Subcutaneous abdominal adipose tissue (tissue), 5 donors: ENCODE data around the gene PIEZO2.
A peak's percentile ranks its signal among the peaks of the same experiment; 100 is the strongest.
"Not testable (repeated sequence)": the region's sequence is repeated elsewhere in the genome, so short reads cannot be mapped to it uniquely, and the experiment has no call there.

Experiments used
- H3K27ac ChIP-seq: one replicate; pipeline ENCODE4 v1.7.0; 2013; ENCODE audit warnings: low read depth, mild to moderate bottlenecking, inconsistent platforms, low read length, moderate library complexity
- H3K27me3 ChIP-seq, 5 donors: one replicate each; pipeline ENCODE4 v1.7.0; 2013; ENCODE audit warnings: low read length in 5 of 5, inconsistent platforms in 1 of 5; ENCODE audit not compliant: control insufficient read depth in 5 of 5, insufficient read depth in 4 of 5
- H3K36me3 ChIP-seq, 5 donors: one replicate each; pipeline ENCODE4 v1.7.0; 2013; ENCODE audit warnings: low read length in 5 of 5; ENCODE audit not compliant: control insufficient read depth in 5 of 5, insufficient read depth in 5 of 5
- H3K4me1 ChIP-seq, 5 donors: one replicate each; pipeline ENCODE4 v1.7.0; 2013; ENCODE audit warnings: low read length in 5 of 5, mild to moderate bottlenecking in 3 of 5, moderate library complexity in 1 of 5; ENCODE audit not compliant: control insufficient read depth in 5 of 5, insufficient read depth in 5 of 5
- H3K4me3 ChIP-seq, 5 donors: one replicate each; pipeline ENCODE4 v1.7.0; 2013; ENCODE audit warnings: low read length in 5 of 5, low read depth in 1 of 5
- H3K9ac ChIP-seq, 5 donors: one replicate each; pipeline ENCODE4 v1.7.0; 2013; ENCODE audit warnings: low read length in 5 of 5, mild to moderate bottlenecking in 4 of 5, moderate library complexity in 3 of 5
- H3K9me3 ChIP-seq, 5 donors: one replicate each; pipeline ENCODE4 v1.7.0; 2013; ENCODE audit warnings: low read length in 5 of 5; ENCODE audit not compliant: control insufficient read depth in 5 of 5
- donor health status: healthy.
- donor health status: healthy.
- donor health status: healthy.
- donor health status: healthy.
- donor health status: healthy.

PIEZO2 gene

DNA sequence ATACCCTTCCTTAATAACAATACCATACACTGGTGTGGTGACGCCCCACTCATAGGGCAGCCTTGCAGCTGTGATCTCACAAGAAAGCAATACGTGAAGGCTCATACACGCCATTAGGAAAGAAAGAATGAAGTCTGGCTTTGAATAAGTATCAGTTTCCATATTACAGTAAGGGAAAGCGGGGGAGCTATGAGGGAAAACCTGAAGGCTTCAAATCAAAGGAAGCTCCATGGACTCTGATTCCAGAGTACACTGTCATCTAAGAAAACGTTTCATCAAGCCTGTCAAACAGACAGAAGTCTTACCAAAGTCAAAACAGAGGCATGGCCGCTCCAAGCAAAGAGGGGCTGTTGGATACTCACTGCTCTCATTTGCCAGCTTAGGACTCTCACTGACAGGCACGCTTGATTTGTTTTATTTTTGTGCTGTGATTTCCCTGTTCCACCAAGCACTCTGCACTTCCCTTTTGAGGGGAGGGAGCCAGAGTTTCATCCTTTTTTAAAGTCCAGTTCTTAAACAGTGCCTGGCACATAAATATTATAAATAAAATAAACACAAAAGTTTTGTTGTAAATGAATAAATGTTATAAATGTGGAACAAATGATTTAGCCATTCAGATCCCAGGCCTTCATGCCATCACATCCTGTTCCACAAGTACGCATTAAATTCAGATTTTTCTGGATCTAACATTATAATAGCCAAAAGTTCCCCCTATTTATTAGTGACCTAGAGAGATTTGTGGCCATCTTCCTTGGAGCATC, 221.2 kb downstream of the PIEZO2 start:
- H3K9me3 ChIP-seq, result no peaks in the 10 kb centered on the region
- no peak overlapping the region for H3K4me3 ChIP-seq
- H3K9ac ChIP-seq, result no peak overlapping the region
- no peaks in the 10 kb centered on the region for H3K36me3 ChIP-seq
- peak overlapping the region; percentile 31 for H3K27ac ChIP-seq
- peaks cover 0 to 19% (median 16%) of the 10 kb centered on the region in 5 donors for H3K4me1 ChIP-seq
- H3K27me3 ChIP-seq, result peaks cover 0 to 3% (median 0%) of the 10 kb centered on the region in 5 donors

DNA sequence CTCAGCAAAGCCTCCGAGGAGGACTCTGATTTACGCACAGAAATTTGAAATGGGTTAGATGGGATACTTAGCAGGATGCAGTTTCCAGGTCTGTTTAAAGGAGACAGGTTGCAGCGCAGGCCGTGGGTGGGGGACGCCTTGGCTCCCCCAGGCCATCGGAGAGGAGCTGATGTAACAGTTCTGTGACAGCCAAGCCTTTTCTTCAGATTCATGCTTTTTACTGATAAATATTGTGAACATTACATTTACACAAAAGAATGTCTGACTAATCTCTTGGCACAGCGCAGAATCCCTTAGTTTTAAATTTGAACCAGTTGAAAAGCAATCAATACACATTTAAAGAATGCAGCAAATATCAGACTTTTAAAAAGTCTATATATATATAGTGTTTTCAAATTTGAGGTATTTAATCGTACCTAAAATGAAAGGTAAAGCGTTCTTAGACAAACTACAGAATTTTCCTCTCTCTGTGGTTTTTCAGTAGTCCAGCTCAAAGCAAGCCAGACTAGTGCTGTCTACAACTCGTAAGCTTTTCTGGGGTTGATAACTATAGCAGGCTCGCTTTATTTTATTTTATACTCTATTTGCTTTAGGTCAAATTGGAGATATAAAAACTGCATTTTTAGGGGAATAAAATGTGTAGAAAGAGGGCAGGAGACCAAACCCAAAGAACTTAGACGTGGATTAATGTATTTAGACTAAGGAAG, 221.9 kb downstream of the PIEZO2 start:
- Histone ChIP-seq H3K36me3 (no peaks in the 10 kb centered on the region), H3K9me3 (no peaks in the 10 kb centered on the region), H3K4me3 (peak overlapping the region in 1 of 5 donors; percentile 46), H3K4me1 (peaks cover 0 to 19% (median 16%) of the 10 kb centered on the region in 5 donors), H3K27me3 (peaks cover 0 to 3% (median 0%) of the 10 kb centered on the region in 5 donors), H3K27ac (peak overlapping the region; percentile 31), H3K9ac (no peak overlapping the region)

DNA sequence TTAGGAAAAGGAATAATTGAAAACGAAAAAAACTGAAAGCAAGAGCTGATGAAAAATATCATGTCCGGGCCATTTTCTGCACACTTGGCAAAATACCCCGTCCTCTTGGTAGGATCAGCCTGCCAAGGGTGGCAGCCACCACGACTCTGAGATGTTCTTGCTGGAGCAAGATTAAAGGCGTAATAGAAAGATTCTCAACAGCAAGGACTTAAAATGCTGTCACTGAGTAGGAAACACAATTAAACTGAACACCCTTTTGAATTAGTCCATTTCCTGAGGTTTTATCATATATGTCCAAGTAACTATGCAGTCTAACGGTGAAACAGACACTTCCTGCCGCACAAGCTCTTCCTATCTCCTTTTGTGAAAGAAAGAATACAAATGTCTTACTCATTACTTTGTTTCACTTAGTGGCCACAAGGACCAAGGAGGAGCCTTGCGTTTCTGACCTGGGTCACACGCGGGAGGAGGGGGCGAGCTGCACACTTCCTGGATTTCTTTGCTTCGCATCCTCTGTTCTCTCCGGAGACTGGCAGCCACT, 222.7 kb downstream of the PIEZO2 start:
- H3K4me1 ChIP-seq, result peaks cover 0 to 19% (median 16%) of the 10 kb centered on the region in 5 donors
- no peak overlapping the region for H3K9ac ChIP-seq
- no peaks in the 10 kb centered on the region for H3K9me3 ChIP-seq
- H3K27ac ChIP-seq, result peak overlapping the region; percentile 24
- no peaks in the 10 kb centered on the region for H3K36me3 ChIP-seq
- peaks cover 0 to 3% (median 0%) of the 10 kb centered on the region in 5 donors for H3K27me3 ChIP-seq
- H3K4me3 ChIP-seq, result peak overlapping the region in 3 of 5 donors; percentile 31 to 46 (median 42)

DNA sequence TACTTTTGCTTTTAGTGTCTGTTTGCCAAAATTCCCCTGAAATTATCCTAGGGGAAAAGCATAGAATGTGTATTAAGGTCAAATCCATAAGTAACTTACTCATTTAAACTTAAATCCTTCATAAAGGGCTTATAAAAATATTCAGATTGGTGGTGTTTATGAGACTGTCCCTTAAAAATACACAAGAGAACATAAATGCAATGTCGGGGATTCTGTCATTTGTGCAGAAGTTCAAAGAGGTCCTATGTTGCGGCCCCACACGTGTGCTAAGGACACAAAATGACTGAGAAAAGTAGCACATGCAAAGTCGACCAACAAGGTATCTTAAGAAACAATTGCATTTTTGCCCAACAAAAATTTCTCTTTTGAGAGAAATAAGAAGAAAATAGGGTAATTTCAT, 225.1 kb downstream of the PIEZO2 start:
- no peaks in the 10 kb centered on the region for H3K9me3 ChIP-seq
- peaks cover 0 to 3% (median 0%) of the 10 kb centered on the region in 5 donors for H3K27me3 ChIP-seq
- no peak overlapping the region for H3K27ac ChIP-seq
- no peaks in the 10 kb centered on the region for H3K36me3 ChIP-seq
- peaks cover 0 to 19% (median 16%) of the 10 kb centered on the region in 5 donors for H3K4me1 ChIP-seq
- no peak overlapping the region for H3K4me3 ChIP-seq
- H3K9ac ChIP-seq, result no peak overlapping the region

DNA sequence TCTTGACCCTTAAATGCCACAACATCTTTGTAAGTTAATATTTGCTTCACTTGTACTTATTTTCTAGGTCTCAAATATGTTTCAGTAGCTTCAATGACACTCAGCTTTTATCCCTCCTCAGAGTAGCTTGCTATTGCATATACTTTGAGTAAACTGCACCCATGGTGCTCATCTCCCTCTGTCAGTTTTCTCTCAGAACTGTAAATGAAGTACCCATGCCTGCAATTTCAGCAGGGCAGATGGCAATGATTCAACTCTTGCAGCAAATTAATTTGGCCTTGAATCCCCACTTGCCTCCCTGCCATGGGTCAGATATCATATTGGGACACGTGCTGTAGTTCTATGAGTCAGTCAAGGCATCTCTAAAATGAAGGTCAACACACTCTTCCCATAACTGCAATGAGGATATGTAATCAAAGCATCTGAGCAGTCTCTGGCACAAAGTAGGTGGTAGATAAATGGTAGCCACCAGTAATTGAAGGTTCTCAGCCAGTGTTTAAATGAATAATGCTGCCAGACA, 225.8 kb downstream of the PIEZO2 start:
- no peak overlapping the region for H3K9ac ChIP-seq
- no peak overlapping the region for H3K4me3 ChIP-seq
- peaks cover 0 to 3% (median 0%) of the 10 kb centered on the region in 5 donors for H3K27me3 ChIP-seq
- peaks cover 0 to 19% (median 16%) of the 10 kb centered on the region in 5 donors for H3K4me1 ChIP-seq
- H3K27ac ChIP-seq, result no peak overlapping the region
- no peaks in the 10 kb centered on the region for H3K36me3 ChIP-seq
- no peaks in the 10 kb centered on the region for H3K9me3 ChIP-seq

GRCh38 chr18:10923141-10923540, 226.2 kb downstream of the PIEZO2 start:
- Histone ChIP-seq H3K9ac (no peak overlapping the region), H3K9me3 (no peaks in the 10 kb centered on the region), H3K27ac (no peak overlapping the region), H3K27me3 (peaks cover 0 to 3% (median 0%) of the 10 kb centered on the region in 5 donors), H3K36me3 (no peaks in the 10 kb centered on the region), H3K4me3 (no peak overlapping the region), H3K4me1 (peaks cover 0 to 19% (median 16%) of the 10 kb centered on the region in 5 donors)

- peaks cover 0 to 19% (median 16%) of the 10 kb centered on the region in 5 donors for H3K4me1 ChIP-seq
- H3K27me3 ChIP-seq, H3K4me3 ChIP-seq, H3K9me3 ChIP-seq, H3K36me3 ChIP-seq, H3K9ac ChIP-seq, H3K27ac ChIP-seq: not testable (repeated sequence)
Observed at GRCh38 chr18:10922712-10923111, 226.7 kb downstream of the PIEZO2 start.

DNA sequence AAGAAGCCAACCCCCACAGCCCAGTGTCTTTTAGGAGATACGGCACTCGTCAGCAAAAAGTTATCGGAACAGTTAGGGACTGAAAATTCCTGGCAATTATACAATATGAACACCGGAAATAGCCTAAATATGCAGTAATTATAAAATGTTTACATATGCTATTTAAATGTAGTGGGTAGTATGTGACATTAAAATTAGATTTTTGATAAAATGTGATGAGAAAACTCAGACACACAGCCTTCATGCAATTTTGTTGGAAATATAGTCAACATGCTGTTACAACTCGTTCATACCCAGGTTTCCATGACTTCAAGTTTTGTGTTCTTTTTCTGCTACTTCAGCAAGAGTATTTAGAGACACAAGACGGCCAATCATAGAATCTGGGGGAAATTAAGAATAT, 229.1 kb downstream of the PIEZO2 start:
- H3K4me3 ChIP-seq, H3K9ac ChIP-seq, H3K9me3 ChIP-seq, H3K27ac ChIP-seq, H3K27me3 ChIP-seq, H3K36me3 ChIP-seq, H3K4me1 ChIP-seq: not testable (repeated sequence)

- no peaks in the 10 kb centered on the region for H3K4me1 ChIP-seq
- no peak overlapping the region for H3K4me3 ChIP-seq
- H3K27ac ChIP-seq, result no peak overlapping the region
- no peaks in the 10 kb centered on the region for H3K9me3 ChIP-seq
- no peaks in the 10 kb centered on the region for H3K27me3 ChIP-seq
- H3K9ac ChIP-seq, result no peak overlapping the region
- no peaks in the 10 kb centered on the region for H3K36me3 ChIP-seq
Observed at GRCh38 chr18:10919851-10920250, 229.5 kb downstream of the PIEZO2 start.

- H3K27ac ChIP-seq, result no peak overlapping the region
- peaks cover 0 to 6% (median 0%) of the 10 kb centered on the region in 5 donors for H3K4me1 ChIP-seq
- H3K9me3 ChIP-seq, result no peaks in the 10 kb centered on the region
- H3K36me3 ChIP-seq, result no peaks in the 10 kb centered on the region
- H3K4me3 ChIP-seq, result no peak overlapping the region
- H3K27me3 ChIP-seq, result no peaks in the 10 kb centered on the region
- no peak overlapping the region for H3K9ac ChIP-seq
Observed at GRCh38 chr18:10916865-10917264, 232.5 kb downstream of the PIEZO2 start.
